ENCODE measurements around the gene GAS5. TPM values are rescaled to one million over a fixed set of nuclear protein-coding genes. Genes with fewer than 3 reads are reported as not detected.

GAS5 gene
- total RNA-seq, 4 donors from 2014 or later, result 311 to 461 (median 384) TPM

- WGBS, 2 donors, result 4 to 7% methylated on average over 32 of the region's 32 CpGs
- DNase-seq (ENCODE audit: low spot score in 2 of 2), result peak in 1 of 2 donors; percentile 87
Observed at GRCh38 chr1:173867141-173867752, 542 bp downstream of the GAS5 start.

DNA sequence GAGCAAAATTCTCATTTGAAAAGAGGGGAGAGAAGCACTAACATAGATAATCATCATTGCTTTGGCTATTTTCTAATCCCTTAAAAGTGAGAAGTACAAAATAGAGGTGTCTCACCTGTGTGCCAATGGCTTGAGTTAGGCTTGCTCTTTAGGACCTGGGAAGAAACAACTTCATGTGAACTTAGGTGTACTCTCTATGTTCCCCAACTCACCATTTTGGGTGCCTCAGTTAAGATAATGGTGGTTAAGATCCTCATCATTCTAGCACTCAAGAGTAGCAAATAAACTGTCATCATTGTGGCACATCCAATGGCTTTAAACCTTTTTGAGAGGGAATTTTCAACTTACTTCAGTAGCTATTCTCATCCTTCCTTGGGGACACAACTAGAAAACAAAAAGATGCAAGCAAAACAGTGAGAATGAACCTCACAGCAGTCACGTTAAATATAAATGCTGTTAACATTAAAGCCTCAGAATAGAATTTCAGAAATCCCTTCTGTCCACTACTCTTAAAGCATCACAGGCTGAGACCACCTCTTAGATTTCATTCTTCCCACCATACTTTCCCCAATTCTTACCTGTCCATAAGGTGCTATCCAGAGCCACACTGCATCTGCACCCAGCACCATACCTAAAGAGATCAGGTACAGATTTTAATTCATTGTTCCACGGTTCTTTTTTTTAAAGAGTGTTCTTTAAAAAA, 1.2 kb downstream of the GAS5 start:
- TF ChIP-seq CTCF (IDR thresholded peaks at IDR 0.05) (no peak), POLR2A (IDR thresholded peaks at IDR 0.05) (no peak)
- no peak for DNase-seq (ENCODE audit: low spot score in 2 of 2)
- H3K4me3 ChIP-seq (ENCODE audit: low read depth, poor library complexity, severe bottlenecking), result peak overlapping the region; percentile 69
- 20 to 26% methylated on average over 2 of the region's 2 CpGs for WGBS, 2 donors
- intact Hi-C loops (cut with DNase I; ENCODE audit: low total_unique reads), result no loop called here

More at GRCh38 chr1:173867141-173867752, 542 bp downstream of the GAS5 start:
- intact Hi-C loops (cut with DNase I; ENCODE audit: low total_unique reads), result no loop called here
- H3K4me3 ChIP-seq (ENCODE audit: low read depth, poor library complexity, severe bottlenecking), result peak overlapping the region; percentile 69
- no peak for TF ChIP-seq POLR2A (IDR thresholded peaks at IDR 0.05)
- TF ChIP-seq CTCF (IDR thresholded peaks at IDR 0.05), result no peak

DNA sequence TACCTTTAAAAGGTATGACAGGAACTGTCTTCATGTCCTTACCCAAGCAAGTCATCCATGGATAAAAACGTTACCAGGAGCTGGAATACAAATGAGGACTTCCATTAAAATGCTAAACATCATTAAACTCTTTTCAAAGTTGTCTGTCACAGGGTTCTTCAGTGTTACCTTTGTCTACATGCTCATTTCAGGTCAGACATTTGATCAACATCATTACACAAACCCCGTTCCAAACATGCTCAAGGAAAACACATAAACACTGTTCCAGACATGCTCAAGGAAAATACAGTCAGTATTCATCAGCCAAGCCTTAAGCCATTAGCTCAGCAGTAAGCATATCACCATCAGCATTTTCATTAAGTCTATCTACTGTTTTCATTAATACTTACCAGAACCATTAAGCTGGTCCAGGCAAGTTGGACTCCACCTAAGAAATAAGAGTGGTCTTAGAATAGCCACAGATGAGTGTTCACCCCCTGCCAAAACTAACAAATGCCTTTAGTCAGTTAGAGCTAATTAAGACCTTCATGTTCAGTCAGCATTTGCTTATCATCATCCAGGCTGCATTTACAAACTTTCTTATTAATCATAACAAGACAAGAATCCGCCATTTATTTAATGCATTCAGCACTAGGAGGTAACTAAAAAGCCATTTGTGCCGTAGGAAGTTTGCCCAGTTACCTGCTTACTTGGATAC, 2.2 kb downstream of the GAS5 start:
- no peak overlapping the region for H3K4me3 ChIP-seq (ENCODE audit: low read depth, poor library complexity, severe bottlenecking)
- 30 to 42% methylated on average over 4 of the region's 4 CpGs for WGBS, 2 donors
- DNase-seq (ENCODE audit: low spot score in 2 of 2), result no peak
- intact Hi-C loops (cut with DNase I; ENCODE audit: low total_unique reads), result no loop called here
- TF ChIP-seq CTCF (IDR thresholded peaks at IDR 0.05) (no peak), POLR2A (IDR thresholded peaks at IDR 0.05) (no peak)

DNA sequence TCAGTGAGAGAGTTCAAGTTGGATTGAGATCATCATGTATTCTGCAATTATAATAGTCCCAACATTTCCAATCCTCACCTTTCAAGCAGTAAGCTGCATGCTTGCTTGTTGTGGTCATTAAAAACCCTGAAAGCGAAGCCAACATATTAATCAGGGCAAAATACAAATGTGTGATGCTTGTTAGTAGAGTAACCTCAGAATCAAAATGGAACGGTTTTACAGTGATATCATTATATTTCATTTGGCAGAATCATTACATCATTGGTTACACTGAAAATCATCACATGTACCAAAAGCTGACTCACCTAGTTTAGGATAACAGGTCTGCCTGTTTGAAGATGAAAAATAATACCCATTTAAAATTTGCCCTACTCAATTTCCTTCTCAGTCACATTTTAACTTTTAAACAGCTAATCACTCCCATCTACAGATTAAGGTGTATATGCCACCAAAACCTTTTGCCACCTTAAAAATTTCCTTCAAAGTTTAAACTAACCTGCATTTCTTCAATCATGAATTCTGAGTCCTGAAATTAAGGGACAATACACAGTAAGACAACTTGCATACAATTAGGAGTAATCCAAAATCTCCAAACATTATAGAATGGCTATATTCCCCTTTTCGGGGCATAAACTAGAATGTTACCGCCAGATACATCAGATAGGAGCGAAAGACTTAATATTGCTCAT, 3.5 kb downstream of the GAS5 start:
- H3K4me3 ChIP-seq (ENCODE audit: low read depth, poor library complexity, severe bottlenecking), result no peak overlapping the region
- WGBS, 2 donors, result 82 to 87% methylated on average over 5 of the region's 5 CpGs
- no peak for DNase-seq (ENCODE audit: low spot score in 2 of 2)
- intact Hi-C loops (cut with DNase I; ENCODE audit: low total_unique reads), result no loop called here
- TF ChIP-seq CTCF (IDR thresholded peaks at IDR 0.05) (no peak), POLR2A (IDR thresholded peaks at IDR 0.05) (no peak)

DNA sequence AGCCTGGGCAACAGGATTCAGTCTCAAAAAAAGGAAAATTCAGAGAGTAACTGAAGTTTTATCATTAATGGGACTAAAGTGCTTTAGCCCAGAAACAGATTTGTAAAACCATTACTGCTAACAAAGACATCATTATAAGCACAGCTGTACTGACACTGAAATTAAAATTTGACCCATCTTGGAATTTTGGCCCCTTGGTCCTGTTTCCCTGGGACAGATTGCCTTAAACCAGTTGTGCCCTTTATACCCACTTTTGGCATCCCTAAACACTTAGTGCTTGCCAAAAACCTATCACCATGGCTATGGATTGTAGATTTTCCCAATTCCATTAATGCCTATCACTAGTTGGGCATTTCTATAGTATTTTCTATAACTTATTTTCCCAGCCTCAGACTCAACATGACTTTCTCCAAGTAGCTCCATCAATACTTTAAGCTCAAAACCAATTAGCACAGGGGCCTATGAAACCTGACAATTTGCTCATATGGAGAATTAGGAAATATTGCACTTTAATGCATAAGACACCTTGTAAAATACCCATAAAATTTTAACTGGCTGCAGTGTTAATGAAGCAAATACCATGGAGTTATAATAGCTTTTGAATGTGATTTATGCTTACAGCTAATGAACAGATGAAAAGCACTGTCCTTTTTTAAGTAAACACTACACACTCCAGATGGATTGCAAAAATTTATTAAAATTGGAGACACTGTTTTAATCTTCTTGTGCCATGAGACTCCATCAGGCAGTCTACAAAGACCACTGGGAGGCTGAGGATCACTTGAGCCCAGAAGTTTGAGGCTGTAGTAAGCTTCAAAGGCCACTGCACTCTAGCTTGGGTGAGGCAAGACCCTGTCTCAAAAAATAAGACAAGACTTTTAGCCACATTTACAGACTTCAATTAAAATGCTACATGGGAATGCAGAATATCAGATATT, 4.3 kb downstream of the GAS5 start:
- TF ChIP-seq CTCF (IDR thresholded peaks at IDR 0.05), result no peak
- TF ChIP-seq POLR2A (IDR thresholded peaks at IDR 0.05), result no peak
- DNase-seq (ENCODE audit: low spot score in 2 of 2), result no peak
- no peak overlapping the region for H3K4me3 ChIP-seq (ENCODE audit: low read depth, poor library complexity, severe bottlenecking)
- intact Hi-C loops (cut with DNase I; ENCODE audit: low total_unique reads), result no loop called here

All from lower leg skin (tissue), 4 donors.